HepG2 (cell line): ENCODE results near the gene CHST11. TPM values are rescaled to one million over a fixed set of nuclear protein-coding genes. Genes with fewer than 3 reads are reported as not detected.

Source experiments
- ATAC-seq: fragments of 200-7000 bp; cut with Tn5 transposase; 3 replicates; pipeline ENCODE4 v1.9.1; 2020; ENCODE audit warnings: mild to moderate bottlenecking, moderate library complexity
- BruUV-seq: library from RNA; stranded (reverse); fragments of 400-500 nt; replicated peaks from 2 replicates; lab custom pipeline; 2021; lab: Mats Ljungman, UMichigan
- CTCF ChIA-PET: fragments of 300-600 bp; formaldehyde crosslinking; extraction: SDS; loops from one replicate; lab custom pipeline; 2021; ENCODE audit warnings: low total read pairs, inconsistent platforms, low intra/inter-chr PET ratio; lab: Yijun Ruan, JAX
- POLR2A ChIA-PET: fragments of 350-600 bp; sonication (Branson Sonifier 250); formaldehyde crosslinking; loops from one replicate; lab custom pipeline; 2020; ENCODE audit warnings: antibody characterized with exemption, inconsistent platforms; lab: Yijun Ruan, JAX
- DNase-seq: peaks from one replicate; pipeline ENCODE4 v3.0.0-alpha.2; 2015; ENCODE audit warnings: low spot score
- FAIRE-seq: peaks from 3 replicates; lab custom pipeline; 2011; peaks lifted over from hg19 to GRCh38; lab: Jason Lieb, UNC
- H2AFZ ChIP-seq: one replicate; pipeline ENCODE4 v1.6.1; 2011; ENCODE audit warnings: low read length, inconsistent platforms
- H3K27ac ChIP-seq: fragments of 300-600 bp; 3 replicates; pipeline ENCODE4 v1.8.0; 2011; ENCODE audit warnings: mixed run types, mild to moderate bottlenecking, mixed read lengths, low read length, inconsistent platforms; ENCODE audit not compliant: insufficient read depth; ENCODE audit errors: extremely low read length
- H3K27me3 ChIP-seq, 2 experiments: fragments of 200-600 bp in 1 of 2; 2 replicates in 1 of 2; 3 replicates in 1 of 2; pipeline versions ENCODE4 v1.6.0 to v1.8.0; 2011; ENCODE audit warnings: low read length in 2 of 2, mild to moderate bottlenecking in 2 of 2, moderate library complexity in 2 of 2, inconsistent platforms in 1 of 2; ENCODE audit not compliant: insufficient read depth in 2 of 2, control insufficient read depth in 1 of 2
- H3K36me3 ChIP-seq, 2 experiments: fragments of 200-600 bp in 1 of 2; replicated peaks in 1 of 2; 2 replicates in 1 of 2; 3 replicates in 1 of 2; pipeline versions ENCODE4 v1.5.1 to v1.8.0; 2011; ENCODE audit warnings: low read length in 2 of 2, inconsistent platforms in 1 of 2; ENCODE audit not compliant: insufficient read depth in 2 of 2, control insufficient read depth in 1 of 2
- H3K4me1 ChIP-seq: 2 replicates; pipeline ENCODE4 v1.5.1; 2012; ENCODE audit warnings: low read length, inconsistent platforms; ENCODE audit not compliant: insufficient read depth
- H3K4me2 ChIP-seq: 2 replicates; pipeline ENCODE4 v1.6.0; 2011; ENCODE audit warnings: low read depth, low read length, inconsistent platforms
- H3K4me3 ChIP-seq, 3 experiments: fragments of 200-600 bp in 1 of 3; sonication (generic), shearing (Covaris generic) in 1 of 3; replicated peaks in 1 of 3; 2 replicates each; pipeline ENCODE4 v1.5.1; 2011 to 2016; ENCODE audit warnings: low read length in 3 of 3, inconsistent platforms in 2 of 3, low read depth in 2 of 3, mild to moderate bottlenecking in 2 of 3, control low read depth in 1 of 3, mixed read lengths in 1 of 3; ENCODE audit not compliant: insufficient read depth in 1 of 3
- H3K79me2 ChIP-seq: one replicate; pipeline ENCODE4 v1.6.1; 2011; ENCODE audit warnings: low read length, inconsistent platforms; ENCODE audit not compliant: insufficient read depth
- H3K9ac ChIP-seq: 2 replicates; pipeline ENCODE4 v1.6.0; 2011; ENCODE audit warnings: mild to moderate bottlenecking, low read depth, low read length, inconsistent platforms; ENCODE audit not compliant: insufficient read depth
- H3K9me3 ChIP-seq: 2 replicates; pipeline ENCODE4 v1.5.1; 2012; ENCODE audit warnings: mild to moderate bottlenecking, low read length
- H4K20me1 ChIP-seq: 2 replicates; pipeline ENCODE4 v1.6.0; 2011; ENCODE audit warnings: inconsistent platforms, mild to moderate bottlenecking, low read length, moderate library complexity; ENCODE audit not compliant: insufficient read depth
- BCL6 ChIP-seq: IDR thresholded peaks from 2 replicates; pipeline ENCODE4 v1.6.1; 2016; ENCODE audit warnings: missing genetic modification reagents, missing compliant biosample characterization
- CHD2 ChIP-seq: IDR thresholded peaks from 2 replicates; pipeline ENCODE4 v1.6.1; 2011; ENCODE audit warnings: low read depth, low read length, improper control_type of control experiment
- ELF3 ChIP-seq: IDR thresholded peaks from 2 replicates; pipeline ENCODE4 v1.6.1; 2016; ENCODE audit warnings: missing genetic modification reagents, missing compliant biosample characterization
- FOXP1 ChIP-seq, 2 experiments: fragments of 450-650 bp in 1 of 2; IDR thresholded peaks; 2 replicates each; pipeline ENCODE4 v1.6.1; 2017 to 2018; ENCODE audit warnings: antibody characterized with exemption in 1 of 2
- GATAD1 ChIP-seq: IDR thresholded peaks from 2 replicates; pipeline ENCODE4 v1.6.1; 2016; ENCODE audit warnings: missing genetic modification reagents, missing compliant biosample characterization
- JDP2 ChIP-seq: sonication (generic); formaldehyde crosslinking; IDR thresholded peaks from 2 replicates; pipeline ENCODE4 v1.8.1; 2022; ENCODE audit warnings: missing genetic modification reagents, borderline replicate concordance
- KDM5B ChIP-seq: sonication (generic); formaldehyde crosslinking; IDR thresholded peaks from 2 replicates; pipeline ENCODE4 v1.4.0; 2020; ENCODE audit warnings: missing genetic modification reagents, mild to moderate bottlenecking, borderline replicate concordance
- KLF9 ChIP-seq: IDR thresholded peaks from 2 replicates; pipeline ENCODE4 v1.6.1; 2016; ENCODE audit warnings: low read depth
- MEIS1 ChIP-seq: sonication (generic); formaldehyde crosslinking; IDR thresholded peaks from 2 replicates; pipeline ENCODE4 v1.9.0; 2021; ENCODE audit warnings: mild to moderate bottlenecking, missing genetic modification reagents, moderate library complexity, borderline replicate concordance
- MXD4 ChIP-seq: IDR thresholded peaks from 2 replicates; pipeline ENCODE4 v1.6.1; 2016; ENCODE audit warnings: mild to moderate bottlenecking, missing biosample characterization, missing genetic modification reagents
- PHF20 ChIP-seq: sonication (generic); formaldehyde crosslinking; IDR thresholded peaks from 2 replicates; pipeline ENCODE4 v1.5.0; 2020; ENCODE audit warnings: mild to moderate bottlenecking, missing genetic modification reagents
- POLR2AphosphoS5 ChIP-seq: IDR thresholded peaks from 2 replicates; pipeline ENCODE4 v1.6.1; 2012; ENCODE audit warnings: low read depth, low read length
- TBX2 ChIP-seq: sonication (generic); formaldehyde crosslinking; IDR thresholded peaks from 2 replicates; pipeline ENCODE4 v1.5.0; 2020; ENCODE audit warnings: missing genetic modification reagents, mild to moderate bottlenecking, borderline replicate concordance
- XRCC5 ChIP-seq: fragments of 200-400 bp; formaldehyde crosslinking; optimal IDR thresholded peaks from 2 replicates; pipeline ENCODE3; 2017; ENCODE audit warnings: mild to moderate bottlenecking, low read length
- ZFP82 ChIP-seq: sonication (generic); formaldehyde crosslinking; IDR thresholded peaks from 2 replicates; pipeline ENCODE4 v1.5.1; 2020; ENCODE audit warnings: mild to moderate bottlenecking, missing genetic modification reagents, borderline replicate concordance
- ZMYM2 ChIP-seq: sonication (generic); formaldehyde crosslinking; IDR thresholded peaks from 2 replicates; pipeline ENCODE4 v1.8.0; 2022; ENCODE audit warnings: mild to moderate bottlenecking, missing genetic modification reagents
- ZNF441 ChIP-seq: sonication (generic); formaldehyde crosslinking; IDR thresholded peaks from 2 replicates; pipeline ENCODE4 v1.7.0; 2021; ENCODE audit warnings: missing genetic modification reagents, borderline replicate concordance
- ZNF549 ChIP-seq: sonication (generic); formaldehyde crosslinking; IDR thresholded peaks from 2 replicates; pipeline ENCODE4 v1.5.0; 2020; ENCODE audit warnings: missing genetic modification reagents
- ZNF552 ChIP-seq: sonication (generic); formaldehyde crosslinking; IDR thresholded peaks from 2 replicates; pipeline ENCODE4 v1.9.0; 2022; ENCODE audit warnings: missing genetic modification reagents, mild to moderate bottlenecking, borderline replicate concordance
- ZNF7 ChIP-seq: IDR thresholded peaks from 2 replicates; pipeline ENCODE4 v1.6.1; 2016; ENCODE audit warnings: missing biosample characterization, missing genetic modification reagents
- ZNF713 ChIP-seq: sonication (generic); formaldehyde crosslinking; IDR thresholded peaks from 2 replicates; pipeline ENCODE4 v1.4.0; 2020; ENCODE audit warnings: mild to moderate bottlenecking, missing genetic modification reagents
- ZNF883 ChIP-seq: sonication (generic); formaldehyde crosslinking; IDR thresholded peaks from 2 replicates; pipeline ENCODE4 v1.5.1; 2020; ENCODE audit warnings: mild to moderate bottlenecking, missing genetic modification reagents; ENCODE audit errors: not compliant biosample characterization
- ZSCAN21 ChIP-seq: sonication (generic); formaldehyde crosslinking; IDR thresholded peaks from 2 replicates; pipeline ENCODE4 v1.8.0; 2022; ENCODE audit warnings: mild to moderate bottlenecking, missing genetic modification reagents, moderate library complexity, borderline replicate concordance
- WGBS: methylation state at CpG from one replicate; pipeline ENCODE4 v1.1.6; 2017; ENCODE audit warnings: low lambda C conversion rate; 5-methylcytosine and 5-hydroxymethylcytosine counted together
- in situ Hi-C: cut with HindIII; loops from 2 replicates; pipeline ENCODE4 v1.10.0; 2017; ENCODE audit warnings: low pct_unique_long_range_greater_than_20kb; ENCODE audit not compliant: extremely low pct_ligation_motif_present
- intact Hi-C: fragments of 100-400 bp; cut with micrococcal nuclease; formaldehyde crosslinking; loops from one replicate; pipeline ENCODE4 v1.10.0; 2022; ENCODE audit not compliant: unreplicated experiment
- polyA plus RNA-seq, 8 experiments: library from polyadenylated mRNA; depleted of rRNA in 3 of 8; stranded (reverse) in 7 of 8; unstranded in 1 of 8; fragments of >200 nt; fragmentation: Illumina TruSeq in 4 of 8; extraction: Trizol in 4 of 8; gene quantifications; 2 replicates each; pipeline versions ENCODE4 v1.2.1 to v1.2.3, GENCODE V29; 2011 to 2016; ENCODE audit warnings: low read depth in 4 of 8, missing spikeins in 1 of 8, mixed read lengths in 1 of 8; ENCODE audit not compliant: insufficient read depth in 1 of 8
- total RNA-seq, 5 experiments: library from RNA; depleted of rRNA; stranded (reverse); fragments of >200 nt; fragmentation: Illumina TruSeq; extraction: Trizol; gene quantifications; 2 replicates each; pipeline ENCODE4 v1.2.3, GENCODE V29; 2016; ENCODE audit warnings: low read depth in 1 of 5
- TF ChIP-seq, protein P1 (sequence below): conservative IDR thresholded peaks from 2 replicates; pipeline ENCODE4 v1.6.1; 2018; ENCODE audit warnings: missing genetic modification reagents
- TF ChIP-seq, protein P2 (sequence below): sonication (generic); formaldehyde crosslinking; IDR thresholded peaks from 2 replicates; pipeline ENCODE4 v1.8.0; 2022; ENCODE audit warnings: low read depth, missing genetic modification reagents

CHST11 gene
- total and polyA plus RNA-seq, 2 of the 13 experiments (the other 11 are each of a cell fraction or from before 2014, with no cell fraction given): 0.15 TPM; not detected in 1

- H3K79me2 ChIP-seq: no peaks in the 10 kb centered on the region
These were observed 34.1 kb downstream of the CHST11 start for GRCh38 chr12:104490850-104491249.

DNA sequence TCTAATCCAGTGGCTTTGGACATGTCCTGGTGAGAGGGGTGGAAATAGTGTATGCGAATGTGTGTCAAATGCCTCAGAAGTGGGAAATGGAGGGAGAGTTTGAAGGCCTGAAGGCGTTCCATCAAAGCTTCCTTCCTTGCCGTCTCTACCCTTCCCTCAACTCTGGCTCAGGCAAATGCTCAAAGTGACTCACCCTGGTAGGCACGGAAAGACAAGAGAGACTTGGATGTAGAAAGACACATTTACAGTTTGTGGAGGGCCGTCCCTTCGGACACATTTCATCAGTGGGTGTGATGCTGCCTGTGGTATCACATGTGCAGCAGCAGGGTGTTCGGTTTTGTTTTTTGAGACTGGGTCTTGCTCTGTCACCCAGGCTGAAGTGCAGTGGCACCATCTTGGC lies 36.7 kb downstream of the CHST11 start:
- no peak for DNase-seq
- WGBS: 44% methylated on average over 6 of the region's 7 CpGs
- Histone ChIP-seq H3K9ac (no peak overlapping the region), H3K9me3 (no peaks in the 10 kb centered on the region), H3K36me3 (no peaks in the 10 kb centered on the region), H3K4me1 (no peaks in the 10 kb centered on the region), H3K4me3 (no peak overlapping the region), H3K79me2 (no peaks in the 10 kb centered on the region), H3K27me3 (peaks cover 0 to 11% of the 10 kb centered on the region in 2 experiments; a peak in 1 of 5 replicates), H3K4me2 (no peak overlapping the region), H3K27ac (no peak overlapping the region), H4K20me1 (no peaks in the 10 kb centered on the region), H2AFZ (no peak overlapping the region)
- FAIRE-seq: no peak
- intact Hi-C loops: no loop called here
- POLR2A ChIA-PET: no interaction called here
- no TSS peak for BruUV-seq
- TF ChIP-seq ZNF883 (CRISPR knock-in tag) (no peak), KDM5B (CRISPR knock-in tag) (no peak), KLF9 (no peak), ZNF552 (CRISPR knock-in tag) (no peak), GATAD1 (CRISPR knock-in tag) (no peak), ELF3 (CRISPR knock-in tag) (no peak), BCL6 (CRISPR knock-in tag) (no peak), ZNF713 (CRISPR knock-in tag) (no peak), ZNF7 (CRISPR knock-in tag) (no peak), TBX2 (no peak), MEIS1 (no peak), JDP2 (CRISPR knock-in tag) (no peak)
- TF ChIP-seq, protein P1, sequence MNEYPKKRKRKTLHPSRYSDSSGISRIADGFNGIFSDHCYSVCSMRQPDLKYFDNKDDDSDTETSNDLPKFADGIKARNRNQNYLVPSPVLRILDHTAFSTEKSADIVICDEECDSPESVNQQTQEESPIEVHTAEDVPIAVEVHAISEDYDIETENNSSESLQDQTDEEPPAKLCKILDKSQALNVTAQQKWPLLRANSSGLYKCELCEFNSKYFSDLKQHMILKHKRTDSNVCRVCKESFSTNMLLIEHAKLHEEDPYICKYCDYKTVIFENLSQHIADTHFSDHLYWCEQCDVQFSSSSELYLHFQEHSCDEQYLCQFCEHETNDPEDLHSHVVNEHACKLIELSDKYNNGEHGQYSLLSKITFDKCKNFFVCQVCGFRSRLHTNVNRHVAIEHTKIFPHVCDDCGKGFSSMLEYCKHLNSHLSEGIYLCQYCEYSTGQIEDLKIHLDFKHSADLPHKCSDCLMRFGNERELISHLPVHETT (CRISPR knock-in tag): no peak
- ATAC-seq: no peak
- CTCF ChIA-PET: no interaction called here
- in situ Hi-C loops: no loop called here

More at GRCh38 chr12:104490850-104491249, 34.1 kb downstream of the CHST11 start:
- Histone ChIP-seq H4K20me1 (no peaks in the 10 kb centered on the region), H3K4me1 (peaks cover 8% of the 10 kb centered on the region; the same call in 1 of the 2 replicates), H2AFZ (no peak overlapping the region), H3K27ac (no peak overlapping the region), H3K4me2 (no peak overlapping the region), H3K36me3 (no peaks in the 10 kb centered on the region), H3K9ac (no peak overlapping the region), H3K4me3 (no peak overlapping the region), H3K27me3 (peaks cover under 1 to 7% of the 10 kb centered on the region in 2 experiments; a peak in 3 of 5 replicates), H3K9me3 (no peaks in the 10 kb centered on the region)
- no peak for DNase-seq
- WGBS: 4% methylated on average over 3 of the region's 3 CpGs
- in situ Hi-C loops (no loop called here), intact Hi-C loops (no loop called here)
- ATAC-seq: no peak
- BruUV-seq: no TSS peak
- ChIA-PET CTCF (no interaction called here), POLR2A (no interaction called here)
- no peak for FAIRE-seq
- TF ChIP-seq CHD2 (no peak), PHF20 (no peak), ZMYM2 (no peak), ZNF441 (CRISPR knock-in tag) (no peak), ZSCAN21 (CRISPR knock-in tag) (no peak), POLR2AphosphoS5 (no peak), XRCC5 (no peak), MXD4 (CRISPR knock-in tag) (no peak), ZFP82 (CRISPR knock-in tag) (no peak), FOXP1 (IDR thresholded peaks at IDR 0.05) (no peak), FOXP1 (CRISPR knock-in tag; IDR thresholded peaks at IDR 0.05) (no peak), ZNF549 (CRISPR knock-in tag) (no peak)
- TF ChIP-seq, protein P2, sequence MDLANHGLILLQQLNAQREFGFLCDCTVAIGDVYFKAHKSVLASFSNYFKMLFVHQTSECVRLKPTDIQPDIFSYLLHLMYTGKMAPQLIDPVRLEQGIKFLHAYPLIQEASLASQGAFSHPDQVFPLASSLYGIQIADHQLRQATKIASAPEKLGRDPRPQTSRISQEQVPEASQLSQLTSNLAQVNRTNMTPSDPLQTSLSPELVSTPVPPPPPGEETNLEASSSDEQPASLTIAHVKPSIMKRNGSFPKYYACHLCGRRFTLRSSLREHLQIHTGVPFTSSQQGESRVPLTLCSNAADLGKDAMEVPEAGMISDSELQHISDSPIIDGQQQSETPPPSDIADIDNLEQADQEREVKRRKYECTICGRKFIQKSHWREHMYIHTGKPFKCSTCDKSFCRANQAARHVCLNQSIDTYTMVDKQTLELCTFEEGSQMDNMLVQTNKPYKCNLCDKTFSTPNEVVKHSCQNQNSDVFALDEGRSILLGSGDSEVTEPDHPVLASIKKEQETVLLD (CRISPR knock-in tag): no peak
